Brain pericyte (primary cell): ENCODE data around the gene HDAC9.

ENCODE experiments used
- DNase-seq: peaks from one replicate; pipeline ENCODE4 v3.0.0-alpha.2; 2012; ENCODE audit warnings: low read depth, low spot score

Gene HDAC9

DNA sequence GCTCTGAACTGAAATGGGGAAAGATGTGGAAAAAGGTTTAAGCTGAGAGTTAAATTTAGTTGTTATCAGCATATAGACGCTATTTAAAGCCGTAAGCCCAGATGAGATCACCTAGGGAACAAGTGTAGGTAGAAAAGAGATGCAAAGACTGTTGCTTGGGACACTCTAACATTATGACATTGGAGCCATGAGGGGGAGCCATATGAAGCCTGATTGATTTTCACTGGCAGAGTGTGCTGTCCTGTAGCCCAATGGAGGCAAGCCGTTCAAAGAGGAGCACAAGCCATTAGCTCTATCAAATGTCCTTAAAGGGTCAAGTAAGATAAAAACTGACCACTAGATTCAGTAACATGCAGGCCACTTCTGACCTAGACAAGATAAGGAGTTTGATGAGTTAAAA is 398.6 kb downstream of the HDAC9 start:
- no peak for DNase-seq

DNA sequence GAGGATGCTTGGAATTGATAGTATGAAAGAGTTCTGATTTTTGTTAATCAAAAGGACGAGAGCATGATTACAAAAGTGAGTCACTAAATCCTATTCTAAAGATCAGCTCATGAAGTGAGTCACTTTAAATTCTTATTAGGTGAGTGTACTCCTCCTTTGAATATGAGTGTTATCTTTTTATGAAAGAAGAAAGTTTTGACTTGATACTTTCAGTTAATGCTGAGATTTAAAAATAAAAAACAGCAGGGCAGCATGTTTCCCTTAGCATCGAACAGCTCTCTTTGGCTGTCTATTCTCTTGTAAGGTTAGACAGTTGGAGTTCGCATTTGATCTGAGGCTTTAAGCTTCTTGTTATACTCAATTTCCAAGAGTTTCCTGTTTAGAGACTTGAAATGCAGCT is 399.9 kb downstream of the HDAC9 start:
- no peak for DNase-seq

DNA sequence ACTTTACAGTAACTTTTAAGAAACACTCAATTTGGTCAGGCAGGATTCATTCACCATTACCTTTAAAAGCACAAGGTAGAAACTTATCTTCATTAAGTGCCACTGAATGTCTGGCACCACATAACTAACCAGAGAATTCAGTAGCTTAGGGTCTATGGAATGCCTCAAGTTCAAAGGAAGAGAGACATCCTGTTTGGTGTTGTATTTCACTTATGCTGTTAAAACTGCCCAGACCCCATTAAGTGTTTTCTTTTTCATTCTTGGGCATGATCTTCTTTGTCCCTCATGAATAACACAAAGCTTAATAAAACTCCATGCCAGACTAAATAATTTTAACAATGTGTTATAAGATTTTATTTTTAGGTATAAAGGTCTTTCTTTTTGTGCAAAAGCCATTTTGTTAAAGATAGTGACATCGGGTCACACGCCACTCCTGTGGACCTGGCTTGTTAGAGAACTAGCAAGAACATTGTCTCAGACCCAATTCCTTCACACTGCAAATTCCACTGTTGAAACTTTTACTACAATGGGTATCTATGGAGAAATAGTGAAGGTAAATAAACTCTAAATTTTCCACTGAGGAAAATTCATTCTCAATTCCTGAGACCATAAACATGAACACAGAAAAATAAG is 400.9 kb downstream of the HDAC9 start:
- no peak for DNase-seq

DNA sequence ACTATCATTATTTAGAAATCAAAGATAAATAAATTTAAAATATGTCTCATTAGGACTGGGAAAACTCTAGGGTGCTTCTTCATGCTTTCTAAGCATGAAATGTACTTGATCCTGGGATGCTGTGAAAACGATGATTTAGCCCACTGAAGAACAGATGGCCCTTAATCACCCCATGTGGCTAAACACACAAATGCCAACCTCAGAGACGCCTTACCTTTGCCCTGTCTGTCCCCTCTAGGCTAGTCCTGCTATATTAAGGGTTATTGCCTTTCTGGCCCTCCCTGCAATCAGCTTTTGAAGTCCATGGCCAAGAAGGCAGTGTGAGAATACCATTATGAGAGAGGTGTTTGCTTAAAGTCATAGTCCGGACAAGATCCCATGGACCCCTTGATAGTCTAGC is 404.7 kb downstream of the HDAC9 start:
- no peak for DNase-seq

DNA sequence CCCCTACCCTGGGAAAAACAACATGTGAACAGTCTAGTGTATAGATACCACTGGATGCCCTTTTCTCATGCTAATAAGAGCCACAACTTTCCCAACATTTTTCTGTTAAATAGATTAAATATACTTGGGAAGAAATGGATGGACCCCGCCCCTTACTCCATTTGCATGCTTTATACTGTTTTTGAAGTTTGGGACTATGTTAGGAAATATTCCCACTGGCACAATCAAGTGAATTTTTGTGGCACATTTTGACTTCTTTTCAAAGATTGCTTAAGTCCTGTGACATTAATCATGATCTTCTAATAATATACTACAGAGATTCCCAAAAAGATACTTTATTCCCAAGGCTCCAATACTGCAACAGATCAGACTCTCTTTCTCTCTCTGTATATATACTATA is 405.3 kb downstream of the HDAC9 start:
- no peak for DNase-seq

DNA sequence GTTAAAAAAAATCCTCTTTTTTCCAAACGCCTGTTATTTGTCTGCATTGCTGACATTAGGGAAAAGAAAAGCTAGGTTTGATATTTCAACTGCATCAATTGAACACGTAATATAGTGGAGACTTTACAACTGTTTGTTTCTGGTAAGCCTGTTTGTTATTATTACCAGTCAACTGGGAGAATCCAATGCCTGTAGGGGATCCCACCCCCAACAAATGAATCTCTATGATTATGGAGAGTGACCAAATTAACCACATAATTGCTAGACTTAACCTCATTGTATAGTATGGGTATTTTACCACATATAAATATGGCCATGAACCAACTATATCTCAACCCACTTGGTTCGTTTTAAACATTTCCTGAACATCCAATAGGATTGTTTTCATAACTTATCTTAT is 405.8 kb downstream of the HDAC9 start:
- no peak for DNase-seq

DNA sequence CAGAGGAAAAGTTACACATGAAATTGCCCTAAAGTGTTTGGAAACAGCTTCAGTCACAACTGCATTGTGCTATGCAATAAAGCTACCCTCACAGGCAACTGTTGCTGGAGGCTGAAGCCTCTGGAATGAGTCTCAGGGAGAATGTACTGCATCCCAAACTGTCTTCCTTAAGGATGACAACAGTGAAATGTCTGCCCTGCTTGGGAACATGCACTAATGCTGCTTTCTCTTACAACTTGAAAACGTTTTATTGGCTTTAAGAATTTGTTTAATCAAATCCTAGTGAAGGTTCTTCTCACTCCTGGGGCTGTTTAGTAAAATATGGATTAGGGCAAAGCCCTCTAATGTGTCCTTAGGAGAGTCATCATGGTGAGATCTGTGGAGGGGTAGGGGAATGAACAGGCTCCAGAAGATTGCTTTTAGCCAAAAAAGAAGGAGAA is 406.5 kb downstream of the HDAC9 start:
- no peak for DNase-seq

DNA sequence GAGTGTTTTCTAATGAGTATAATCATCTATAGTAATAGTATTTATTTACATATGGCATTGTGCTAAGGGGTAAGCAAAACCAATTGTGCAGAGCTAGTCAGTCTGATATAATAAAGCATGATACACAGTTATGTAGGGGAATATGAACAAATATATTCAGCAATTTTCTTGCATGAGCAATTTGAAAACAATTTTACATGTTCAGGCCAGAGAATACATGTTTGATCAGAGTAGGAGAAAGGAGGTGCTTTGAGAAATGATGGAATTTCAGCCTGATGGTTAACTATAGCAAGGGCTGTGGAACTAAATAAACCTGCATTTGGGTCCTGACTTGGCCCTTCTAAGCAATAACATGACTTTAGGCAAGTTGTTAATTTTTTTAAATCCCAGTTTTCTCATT is 407.3 kb downstream of the HDAC9 start:
- DNase-seq = no peak

DNA sequence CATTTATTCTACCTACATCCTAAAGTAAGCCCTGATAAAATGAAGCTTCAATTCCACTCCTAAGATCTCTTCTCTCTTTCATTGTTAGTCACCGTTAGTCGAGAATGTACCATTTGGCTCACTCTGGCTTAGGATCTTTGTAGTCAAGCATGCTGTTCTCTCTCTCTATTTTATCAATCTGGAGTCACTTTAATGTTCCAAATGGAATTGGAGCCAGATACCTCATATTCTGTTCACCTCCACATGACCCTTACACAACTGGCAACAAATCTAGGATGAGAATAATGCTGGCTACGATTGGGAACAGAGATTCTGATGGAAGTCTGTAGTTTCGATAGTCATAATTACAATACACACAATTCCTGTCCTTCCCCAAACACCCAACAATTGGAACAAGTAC is 408.1 kb downstream of the HDAC9 start:
- no peak for DNase-seq

DNA sequence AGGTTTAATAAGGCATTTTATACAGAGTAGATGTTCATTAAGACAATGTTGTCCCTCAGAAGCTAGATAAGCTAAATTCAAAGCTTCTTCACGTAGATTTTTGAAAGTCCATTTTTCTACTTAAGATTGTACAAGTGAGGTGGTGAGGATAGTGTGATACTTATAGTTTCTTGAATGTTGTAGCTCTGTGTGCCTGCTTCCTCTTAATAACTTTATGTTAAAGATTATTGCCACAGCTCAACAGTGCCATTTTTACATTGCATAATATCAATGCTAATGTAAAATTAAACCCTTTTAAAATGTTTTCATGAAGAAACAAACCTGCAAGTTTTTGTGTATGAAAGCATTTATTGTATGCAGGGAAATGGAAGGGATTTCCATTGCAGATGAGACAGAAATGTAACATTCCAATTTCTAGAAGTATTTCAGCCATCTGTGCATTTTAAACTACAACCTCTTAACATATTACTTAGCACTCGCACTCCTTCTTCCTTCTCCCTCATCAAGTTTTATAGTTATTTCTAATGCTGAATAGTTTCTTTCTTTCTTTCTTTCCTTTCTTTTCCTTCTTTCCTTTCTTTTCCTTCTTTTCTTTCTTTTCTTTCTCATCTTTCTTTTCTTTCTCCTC is 409.9 kb downstream of the HDAC9 start:
- no peak for DNase-seq

DNA sequence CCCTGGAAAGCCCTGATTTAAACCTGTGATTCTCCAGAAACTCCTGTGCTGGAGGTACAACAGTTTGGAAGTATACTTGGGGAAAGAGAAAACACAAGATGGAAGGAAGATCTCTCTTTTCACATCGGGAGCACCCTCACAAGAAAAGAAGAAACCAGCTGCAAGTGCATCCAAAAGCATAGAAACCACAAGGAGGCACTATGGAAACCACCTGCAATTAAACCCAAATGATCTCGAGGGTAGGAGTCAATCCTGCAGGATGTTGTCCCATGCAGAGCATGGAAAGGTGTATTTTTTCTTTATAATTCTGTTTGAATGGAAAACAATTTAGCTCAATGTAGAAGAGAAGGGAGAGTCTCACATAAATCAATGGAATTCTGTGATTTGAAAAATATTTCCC is 411.4 kb downstream of the HDAC9 start:
- DNase-seq = no peak

DNA sequence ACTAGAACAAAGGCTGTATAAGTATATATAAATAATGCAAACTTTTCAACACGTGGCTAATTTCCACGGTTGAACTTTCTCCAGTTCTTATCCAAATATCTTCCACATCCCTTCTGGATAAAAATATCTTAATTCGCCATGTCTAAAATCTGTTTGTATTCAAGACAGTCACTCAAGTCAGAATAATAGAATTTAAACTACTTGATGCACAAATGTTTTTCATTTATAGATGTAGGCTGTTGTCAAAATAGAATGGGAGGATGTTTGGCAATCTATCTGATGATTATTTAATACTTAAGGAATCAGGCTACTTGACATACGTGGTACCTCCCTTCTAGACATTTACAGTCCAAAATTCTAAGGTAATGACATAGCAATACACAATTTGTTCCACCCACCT is 417.6 kb downstream of the HDAC9 start:
- no peak for DNase-seq

DNA sequence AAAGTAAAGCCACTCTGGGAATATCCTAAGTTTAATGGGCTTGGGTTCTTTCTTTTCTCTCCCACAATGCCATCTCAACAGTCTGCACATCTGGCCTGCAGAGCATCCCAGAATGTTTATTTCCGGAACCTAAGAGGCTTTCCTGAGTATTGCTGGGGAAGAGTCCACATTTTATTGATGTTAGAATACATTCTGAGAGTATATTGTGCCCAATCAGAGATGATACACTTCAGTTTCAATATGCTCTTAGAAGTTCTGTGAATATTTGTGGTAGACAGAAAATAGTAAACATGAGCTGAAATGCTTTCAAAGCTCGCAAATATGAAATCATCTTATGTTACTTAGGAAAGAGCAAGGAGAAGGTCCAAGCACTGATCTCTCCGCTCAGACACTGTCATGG is 421.3 kb downstream of the HDAC9 start:
- DNase-seq = no peak

DNA sequence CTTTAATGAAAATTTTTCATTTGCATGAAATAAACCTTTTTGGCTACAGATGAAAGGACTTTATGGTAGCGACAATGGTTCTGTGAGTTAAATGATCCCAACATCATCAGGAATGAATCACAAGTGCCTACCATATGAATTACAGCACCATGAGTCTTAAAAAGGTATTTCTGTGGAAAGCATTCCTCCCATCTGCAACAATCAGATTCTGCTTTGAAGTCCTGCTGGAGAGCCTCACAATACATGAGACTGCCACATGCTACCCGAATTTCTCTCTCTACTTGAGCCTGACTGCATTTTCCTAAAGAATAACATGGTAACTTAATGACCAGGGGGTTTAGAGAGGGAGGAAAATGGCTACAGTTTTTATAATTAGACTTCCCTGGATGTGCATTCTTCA is 431.6 kb downstream of the HDAC9 start:
- DNase-seq = no peak

DNA sequence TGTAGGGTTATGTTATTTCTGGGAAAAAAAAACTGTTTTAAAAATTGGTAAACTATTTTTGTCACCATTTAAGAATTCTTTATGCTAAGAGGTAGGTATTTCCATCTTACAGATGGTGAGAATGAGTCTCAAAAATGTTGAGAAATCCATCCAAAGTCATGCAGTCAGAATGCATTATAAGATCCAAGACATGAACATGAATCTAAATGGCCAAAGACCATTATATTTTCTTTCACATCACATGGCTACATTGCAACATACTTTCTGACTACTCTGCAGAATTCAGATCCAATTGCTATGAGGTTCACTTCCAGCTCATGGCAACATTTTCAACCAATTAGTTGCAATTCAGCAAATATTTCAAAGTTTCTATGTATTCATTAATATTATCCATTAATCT is 440.7 kb downstream of the HDAC9 start:
- DNase-seq = no peak

DNA sequence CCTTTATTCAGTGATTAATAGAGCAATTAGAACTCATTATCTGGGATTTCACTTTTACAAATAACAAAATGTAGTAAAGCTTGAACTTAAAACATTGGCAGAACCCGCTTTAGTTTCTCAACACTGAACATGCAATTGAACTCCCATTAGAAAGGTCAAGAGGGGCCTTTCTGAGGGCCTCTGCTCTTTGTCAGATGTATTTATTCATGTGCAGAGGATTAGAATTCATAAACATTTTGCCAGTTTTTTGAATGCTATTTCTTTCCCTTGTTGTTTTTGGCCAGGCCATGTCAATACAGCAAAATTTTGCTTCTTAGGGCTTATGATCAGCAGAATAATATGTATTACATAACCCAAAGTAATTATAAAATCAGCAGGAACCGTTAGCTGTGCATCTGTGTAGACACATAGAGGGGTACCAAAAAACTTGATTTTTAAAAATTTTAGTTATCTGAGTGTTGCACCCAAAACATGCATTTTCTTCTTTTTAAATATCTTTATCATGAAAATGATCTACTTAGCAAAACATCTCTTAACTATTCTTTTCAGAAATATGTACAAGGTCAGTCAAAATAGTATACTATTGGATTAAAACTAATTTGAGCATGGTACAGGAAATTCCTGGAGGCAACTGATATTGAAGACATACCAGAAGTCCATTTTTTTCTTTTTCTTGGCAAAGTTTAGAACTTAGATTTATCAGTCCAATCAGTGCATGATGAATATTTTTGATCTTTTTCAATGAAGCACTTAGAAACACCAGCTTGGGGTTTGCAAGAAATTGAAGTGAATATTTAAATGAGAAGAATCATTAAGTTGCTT is 444.4 kb downstream of the HDAC9 start:
- DNase-seq = peak; percentile 55

DNA sequence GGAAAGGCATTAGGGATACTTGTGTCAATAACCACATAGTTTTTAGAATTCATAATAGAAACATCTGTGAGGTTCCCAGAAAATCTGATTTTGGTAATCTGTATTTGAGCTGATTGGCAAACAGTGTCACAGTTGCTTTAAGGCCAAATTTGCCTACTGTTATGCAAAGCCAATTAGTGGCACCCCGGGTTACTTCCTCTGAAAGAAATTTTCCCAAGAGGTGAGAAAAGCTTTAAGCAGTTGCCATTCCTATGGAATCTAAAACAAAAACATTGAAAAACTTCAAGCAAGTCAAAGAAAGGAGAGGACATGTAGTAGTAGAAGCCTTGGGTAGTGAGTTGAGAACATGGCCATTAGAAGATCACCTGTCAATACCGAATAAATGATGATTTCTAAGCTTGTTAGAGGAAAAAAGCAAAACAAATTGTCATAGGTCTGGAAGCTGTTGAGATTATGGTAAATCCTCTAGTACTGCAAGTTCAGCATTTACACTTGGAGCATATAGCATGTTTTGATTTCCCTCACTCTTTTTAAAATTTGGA is 445.1 kb downstream of the HDAC9 start:
- no peak for DNase-seq

DNA sequence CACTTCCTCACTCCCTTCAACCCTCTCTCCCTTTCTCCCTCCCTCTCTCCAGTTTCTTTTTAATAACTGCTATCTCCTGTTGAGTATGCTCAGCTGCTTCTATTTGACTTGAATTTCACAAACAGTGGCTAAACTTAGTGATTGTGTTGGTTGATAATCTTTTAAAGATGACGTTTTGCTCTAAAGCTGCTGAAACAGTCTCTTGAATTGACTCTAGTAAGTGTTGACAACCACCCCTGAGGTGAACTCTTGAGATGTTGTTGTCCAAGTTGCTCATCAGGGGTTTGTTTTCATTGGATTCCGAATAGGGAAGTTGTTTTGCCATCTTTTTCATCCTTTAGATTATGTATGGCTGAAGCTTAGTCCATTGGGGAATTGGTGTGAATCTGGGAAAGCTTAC is 445.7 kb downstream of the HDAC9 start:
- DNase-seq = peak; percentile 77

DNA sequence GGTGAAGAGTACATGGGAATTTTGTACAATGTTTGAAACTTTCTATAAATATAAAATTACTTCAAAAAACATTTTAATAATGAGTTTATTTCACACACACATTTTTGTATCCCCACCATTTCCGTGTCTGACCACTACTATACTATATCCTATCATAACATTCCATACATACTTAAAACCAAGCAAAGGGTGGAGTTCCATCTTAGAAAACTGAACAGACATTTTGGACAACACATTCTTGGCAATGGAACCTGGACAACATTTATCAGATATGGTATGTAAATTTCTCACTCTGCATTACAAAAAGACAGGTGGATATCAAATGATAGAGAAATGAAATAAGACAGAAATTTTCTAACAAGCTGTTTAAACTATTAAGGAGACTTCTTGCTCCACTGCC is 453.0 kb downstream of the HDAC9 start:
- no peak for DNase-seq

DNA sequence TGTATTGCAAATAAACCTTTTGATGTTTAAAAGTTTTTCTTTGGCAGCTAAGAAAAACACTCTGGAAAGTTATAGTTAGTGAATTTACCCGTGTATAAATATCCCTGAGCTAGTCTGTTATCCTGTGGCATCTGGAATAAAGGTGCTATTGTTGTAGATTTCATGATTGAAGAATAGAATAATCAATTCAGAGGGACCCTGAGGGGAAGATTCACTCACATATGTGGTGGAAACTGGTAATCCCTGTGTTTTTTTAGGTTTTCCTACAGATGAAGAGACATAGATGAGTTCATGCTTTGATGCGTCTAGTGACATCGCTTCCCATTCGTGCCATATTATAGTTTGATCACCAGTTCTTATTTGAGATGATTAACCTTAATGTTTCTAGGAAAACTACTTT is 457.3 kb downstream of the HDAC9 start:
- no peak for DNase-seq

DNA sequence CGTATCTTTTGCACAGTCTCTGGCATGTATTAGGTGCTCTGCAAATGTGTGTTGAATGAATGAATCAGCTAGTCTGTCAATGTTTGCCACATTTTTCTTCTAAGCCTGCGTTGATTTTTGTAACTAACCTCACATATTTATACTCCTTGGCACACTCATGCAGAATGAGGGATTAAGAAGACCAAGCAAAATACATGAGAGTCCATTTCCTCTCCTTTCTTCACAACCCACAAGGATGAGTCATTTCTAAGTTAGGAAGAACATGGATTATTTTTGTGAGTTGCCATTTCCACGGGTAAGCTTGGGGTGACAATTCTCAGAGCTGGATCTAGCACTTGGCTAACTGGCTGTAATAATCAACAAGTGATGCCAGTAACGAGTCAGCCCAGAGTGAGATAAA is 463.1 kb downstream of the HDAC9 start:
- DNase-seq = no peak

DNA sequence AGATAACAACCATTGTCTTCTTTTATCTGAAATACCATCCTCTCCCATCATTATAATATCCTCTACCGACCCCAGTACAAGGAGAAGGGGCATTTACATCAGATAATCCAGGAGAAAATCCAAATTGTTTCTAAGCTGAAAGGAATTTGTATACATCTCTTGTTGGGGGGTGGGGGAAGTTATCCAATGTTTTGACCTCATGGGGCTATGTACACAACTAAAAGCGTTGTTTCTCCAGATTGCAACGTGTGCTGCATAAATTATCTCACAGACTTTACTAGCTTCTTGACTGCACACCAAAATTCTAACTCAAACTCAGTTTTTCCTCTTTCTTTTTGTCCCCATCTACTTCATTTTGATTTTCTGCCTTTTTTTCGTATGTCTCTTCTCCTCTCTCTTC is 465.2 kb downstream of the HDAC9 start:
- DNase-seq = no peak

DNA sequence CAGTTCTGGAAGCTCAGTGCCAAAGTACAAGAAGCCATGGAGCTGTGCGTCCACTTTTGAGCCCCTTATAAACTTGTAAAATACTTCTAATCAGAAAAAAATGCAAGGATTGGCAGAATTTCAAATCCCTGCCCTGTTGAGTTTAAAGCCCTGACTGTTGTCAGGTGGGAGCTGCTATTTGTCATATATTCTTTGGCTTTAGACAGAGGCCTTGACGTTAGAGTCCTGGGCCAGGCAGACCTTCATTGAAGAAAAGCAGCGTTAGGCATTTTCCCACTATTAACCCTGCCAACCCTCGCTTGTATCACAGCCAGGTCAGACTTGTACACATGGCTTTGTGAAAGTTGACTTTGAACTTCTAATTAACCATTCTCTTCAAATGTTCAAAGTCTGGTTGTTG is 466.5 kb downstream of the HDAC9 start:
- no peak for DNase-seq
